Astrocyte (in vitro differentiated cells and primary cell): ENCODE measurements around the gene SERPINF2. TPM values are rescaled to one million over a fixed set of nuclear protein-coding genes. Genes with fewer than 3 reads are reported as not detected.

Source experiments
- DNase-seq: peaks from one replicate; pipeline ENCODE4 v3.0.0-alpha.2; 2010; ENCODE audit warnings: low read depth
- FAIRE-seq: peaks from 2 replicates; lab custom pipeline; 2011; peaks lifted over from hg19 to GRCh38; lab: Jason Lieb, UNC
- H2AFZ ChIP-seq: 2 replicates; pipeline ENCODE4 v1.6.0; 2012; ENCODE audit warnings: low read depth, low read length, inconsistent platforms
- H3K27ac ChIP-seq: 2 replicates; pipeline ENCODE4 v1.5.1; 2011; ENCODE audit warnings: low read depth, low read length, inconsistent platforms
- H3K27me3 ChIP-seq: 2 replicates; pipeline ENCODE4 v1.6.0; 2011; ENCODE audit warnings: low read length, inconsistent platforms; ENCODE audit not compliant: insufficient read depth
- H3K36me3 ChIP-seq: 2 replicates; pipeline ENCODE4 v1.5.1; 2011; ENCODE audit warnings: low read length, inconsistent platforms; ENCODE audit not compliant: insufficient read depth
- H3K4me1 ChIP-seq: 2 replicates; pipeline ENCODE4 v1.5.1; 2011; ENCODE audit warnings: low read length, inconsistent platforms; ENCODE audit not compliant: insufficient read depth
- H3K4me2 ChIP-seq: 2 replicates; pipeline ENCODE4 v1.6.0; 2012; ENCODE audit warnings: low read length, inconsistent platforms
- H3K4me3 ChIP-seq: 2 replicates; pipeline ENCODE4 v1.5.1; 2011; ENCODE audit warnings: low read depth, mild to moderate bottlenecking, low read length, inconsistent platforms; ENCODE audit not compliant: insufficient read depth
- H3K79me2 ChIP-seq: 2 replicates; pipeline ENCODE4 v1.6.0; 2012; ENCODE audit warnings: mild to moderate bottlenecking, low read length, inconsistent platforms; ENCODE audit not compliant: insufficient read depth
- H3K9ac ChIP-seq: 2 replicates; pipeline ENCODE4 v1.6.0; 2012; ENCODE audit warnings: mild to moderate bottlenecking, low read length, inconsistent platforms
- H3K9me3 ChIP-seq: 2 replicates; pipeline ENCODE4 v1.5.1; 2012; ENCODE audit warnings: low read depth, mild to moderate bottlenecking, low read length, inconsistent platforms; ENCODE audit not compliant: insufficient read depth
- H4K20me1 ChIP-seq: 2 replicates; pipeline ENCODE4 v1.6.0; 2012; ENCODE audit warnings: low read length, inconsistent platforms; ENCODE audit not compliant: insufficient read depth
- H3K27ac Mint-ChIP-seq: one replicate; pipeline ENCODE4 v1.8.0; 2021; ENCODE audit warnings: mild to moderate bottlenecking, mixed read lengths; ENCODE audit not compliant: unreplicated experiment
- H3K27me3 Mint-ChIP-seq: one replicate; pipeline ENCODE4 v1.8.0; 2021; ENCODE audit warnings: low read depth, mixed read lengths; ENCODE audit not compliant: unreplicated experiment
- H3K36me3 Mint-ChIP-seq: one replicate; pipeline ENCODE4 v1.8.0; 2021; ENCODE audit warnings: low read depth, mixed read lengths; ENCODE audit not compliant: unreplicated experiment
- H3K4me1 Mint-ChIP-seq: one replicate; pipeline ENCODE4 v1.8.0; 2021; ENCODE audit warnings: low read depth, mixed read lengths; ENCODE audit not compliant: unreplicated experiment
- H3K4me3 Mint-ChIP-seq: one replicate; pipeline ENCODE4 v1.8.0; 2021; ENCODE audit warnings: mild to moderate bottlenecking, moderate library complexity, mixed read lengths; ENCODE audit not compliant: unreplicated experiment
- H3K9me3 Mint-ChIP-seq: one replicate; pipeline ENCODE4 v1.8.0; 2021; ENCODE audit warnings: mild to moderate bottlenecking, mixed read lengths; ENCODE audit not compliant: unreplicated experiment
- CTCF ChIP-seq: IDR thresholded peaks from 2 replicates; pipeline ENCODE4 v1.5.1; 2011; ENCODE audit warnings: low read depth, mild to moderate bottlenecking, inconsistent platforms, low read length, moderate library complexity; ENCODE audit not compliant: insufficient read depth
- EZH2 ChIP-seq: IDR thresholded peaks from 2 replicates; pipeline ENCODE4 v1.6.1; 2012; ENCODE audit warnings: mild to moderate bottlenecking, low read length, inconsistent platforms; ENCODE audit not compliant: insufficient read depth
- total RNA-seq: library from RNA; stranded (reverse); gene quantifications from 2 replicates; pipeline ENCODE4 v1.2.1, GENCODE V29; 2021

Gene SERPINF2
- total RNA-seq, 1 donor from 2014 or later: 0.11 TPM

DNA sequence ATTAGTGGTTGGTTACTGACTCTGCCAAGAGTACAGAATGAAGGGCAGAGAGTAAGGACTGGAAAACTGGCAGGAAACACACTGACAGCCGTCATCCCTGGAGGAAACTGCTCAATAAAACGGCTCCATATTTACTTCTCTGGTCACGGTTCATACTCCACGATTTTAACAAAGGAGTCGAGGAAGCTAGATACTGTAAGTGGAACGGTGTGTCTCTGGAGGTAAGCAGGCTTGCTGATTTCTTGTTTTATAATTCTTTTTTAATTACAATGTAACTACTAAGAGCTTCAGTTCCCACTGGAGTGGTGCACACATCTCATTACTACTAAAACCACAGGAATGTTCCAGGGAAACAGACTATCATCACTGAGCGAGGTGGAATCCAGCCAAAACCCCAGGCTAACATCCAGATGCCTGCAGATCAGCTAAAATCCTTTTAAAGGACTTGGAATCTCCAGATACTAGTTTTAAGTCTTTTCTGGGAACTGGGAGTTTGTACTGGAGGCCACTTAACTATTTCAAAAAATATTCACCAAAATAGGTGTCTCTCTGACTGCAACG lies 37.0 kb downstream of the SERPINF2 start:
- Mint-ChIP-seq H3K4me1 (peaks cover 30% of the 10 kb centered on the region), H3K27me3 (no peaks in the 10 kb centered on the region), H3K4me3 (peak overlapping the region; percentile 1), H3K9me3 (no peaks in the 10 kb centered on the region), H3K27ac (peak overlapping the region; percentile 92), H3K36me3 (peaks cover 30% of the 10 kb centered on the region)
- Histone ChIP-seq H3K4me1 (peaks cover 23% of the 10 kb centered on the region), H2AFZ (no peak overlapping the region), H3K4me2 (peak overlapping the region; percentile 69), H3K9ac (peak overlapping the region; percentile 26), H3K27me3 (no peaks in the 10 kb centered on the region), H3K79me2 (no peaks in the 10 kb centered on the region), H3K4me3 (no peak overlapping the region), H3K9me3 (no peaks in the 10 kb centered on the region), H3K27ac (peak overlapping the region; percentile 45), H3K36me3 (no peaks in the 10 kb centered on the region), H4K20me1 (peaks cover 6% of the 10 kb centered on the region)
- TF ChIP-seq EZH2: no peak
- TF ChIP-seq CTCF: no peak
- DNase-seq (peak; percentile 92), FAIRE-seq (peak; percentile 78)

GRCh38 chr17:1782171-1782567 lies 39.5 kb downstream of the SERPINF2 start:
- H4K20me1 ChIP-seq: peaks cover 8% of the 10 kb centered on the region
- H3K9me3 ChIP-seq: no peaks in the 10 kb centered on the region
- no peaks in the 10 kb centered on the region for H3K27me3 ChIP-seq
- no peak for TF ChIP-seq EZH2
- TF ChIP-seq CTCF: no peak
- Mint-ChIP-seq H3K9me3 (no peaks in the 10 kb centered on the region), H3K4me1 (peaks cover 36% of the 10 kb centered on the region), H3K36me3 (peaks cover 14% of the 10 kb centered on the region), H3K27ac (no peak overlapping the region), H3K27me3 (no peaks in the 10 kb centered on the region), H3K4me3 (no peak overlapping the region)
- no peak overlapping the region for H3K4me3 ChIP-seq
- peaks cover 25% of the 10 kb centered on the region for H3K4me1 ChIP-seq
- H3K4me2 ChIP-seq: no peak overlapping the region
- no peak overlapping the region for H2AFZ ChIP-seq
- FAIRE-seq: no peak
- peaks cover 8% of the 10 kb centered on the region for H3K36me3 ChIP-seq
- no peak for DNase-seq
- no peak overlapping the region for H3K9ac ChIP-seq
- no peak overlapping the region for H3K27ac ChIP-seq
- no peaks in the 10 kb centered on the region for H3K79me2 ChIP-seq

- H3K9ac ChIP-seq: peak overlapping the region; percentile 10
- DNase-seq (no peak), FAIRE-seq (no peak)
- H3K27me3 ChIP-seq: no peaks in the 10 kb centered on the region
- H3K27ac ChIP-seq: peak overlapping the region; percentile 2
- no peak overlapping the region for H3K4me3 ChIP-seq
- H3K4me2 ChIP-seq: no peak overlapping the region
- H3K4me1 ChIP-seq: peaks cover 33% of the 10 kb centered on the region
- Mint-ChIP-seq H3K4me3 (no peak overlapping the region), H3K27me3 (no peaks in the 10 kb centered on the region), H3K4me1 (peaks cover 41% of the 10 kb centered on the region), H3K9me3 (no peaks in the 10 kb centered on the region), H3K27ac (peak overlapping the region; percentile 38), H3K36me3 (peaks cover 8% of the 10 kb centered on the region)
- H3K36me3 ChIP-seq: peaks cover 8% of the 10 kb centered on the region
- H2AFZ ChIP-seq: no peak overlapping the region
- no peaks in the 10 kb centered on the region for H3K9me3 ChIP-seq
- TF ChIP-seq EZH2 (no peak), CTCF (no peak)
- H4K20me1 ChIP-seq: peaks cover 11% of the 10 kb centered on the region
- H3K79me2 ChIP-seq: no peaks in the 10 kb centered on the region
These were observed 40.6 kb downstream of the SERPINF2 start for GRCh38 chr17:1783271-1783670.
